OCI-LY3 (cell line): ENCODE results near the gene MTHFD1.

Source experiments
- H2AFZ ChIP-seq: fragments of 200-600, 300-600 bp; shearing (Covaris generic); 2 replicates; pipeline ENCODE4 v1.6.0; 2014; ENCODE audit warnings: antibody characterized with exemption, low read depth, low read length
- H3K27ac ChIP-seq: fragments of 200-600, 300-600 bp; sonication (generic); 2 replicates; pipeline ENCODE4 v1.5.1; 2014; ENCODE audit warnings: mild to moderate bottlenecking, low read length, moderate library complexity, mixed read lengths
- H3K27me3 ChIP-seq: fragments of 200-600, 300-600 bp; sonication (generic); 2 replicates; pipeline ENCODE4 v1.6.1; 2014; ENCODE audit warnings: low read depth, low read length, mixed read lengths
- H3K36me3 ChIP-seq: fragments of 200-600, 300-600 bp; sonication (generic); replicated peaks from 2 replicates; pipeline ENCODE3; 2014; ENCODE audit warnings: low read depth, low read length, mixed read lengths
- H3K4me1 ChIP-seq: fragments of 300-600, 200-600 bp; sonication (generic); 2 replicates; pipeline ENCODE4 v1.6.1; 2014; ENCODE audit warnings: low read length, mixed read lengths
- H3K4me2 ChIP-seq: fragments of 200-600, 300-600 bp; sonication (generic); 2 replicates; pipeline ENCODE4 v1.6.1; 2014; ENCODE audit warnings: low read length, mixed read lengths
- H3K4me3 ChIP-seq: fragments of 300-600, 200-600 bp; sonication (generic); 2 replicates; pipeline ENCODE4 v1.5.1; 2014; ENCODE audit warnings: antibody characterized with exemption, mild to moderate bottlenecking, low read length, moderate library complexity
- H3K79me2 ChIP-seq: fragments of 300-600, 200-600 bp; shearing (Covaris generic); 2 replicates; pipeline ENCODE4 v1.6.1; 2014; ENCODE audit warnings: mild to moderate bottlenecking, low read length, mixed read lengths
- H3K9ac ChIP-seq: fragments of 300-600, 200-600 bp; shearing (Covaris generic); 2 replicates; pipeline ENCODE4 v1.6.0; 2014; ENCODE audit warnings: mild to moderate bottlenecking, low read length, moderate library complexity
- H3K9me3 ChIP-seq: fragments of 200-600, 300-600 bp; shearing (Covaris generic); 2 replicates; pipeline ENCODE4 v1.6.1; 2014; ENCODE audit warnings: low read length, mixed read lengths; ENCODE audit not compliant: insufficient read depth
- H4K20me1 ChIP-seq: fragments of 200-600, 300-600 bp; sonication (generic); 2 replicates; pipeline ENCODE4 v1.6.1; 2016; ENCODE audit warnings: low read length, mixed read lengths; ENCODE audit not compliant: insufficient read depth
- CTCF ChIP-seq: fragments of 200-600, 300-600 bp; sonication (generic); IDR thresholded peaks from 2 replicates; pipeline ENCODE4 v1.5.1; 2014; ENCODE audit warnings: antibody characterized with exemption, low read length, low read depth
- EZH2phosphoT487 ChIP-seq: fragments of 200-600 bp; shearing (Covaris generic); IDR thresholded peaks from 2 replicates; pipeline ENCODE4 v1.6.1; 2018; ENCODE audit warnings: antibody characterized with exemption, mixed run types, low read depth

Gene MTHFD1

GRCh38 chr14:64474041-64474440, 85.9 kb downstream of the MTHFD1 start:
- no peaks in the 10 kb centered on the region for H3K27me3 ChIP-seq
- TF ChIP-seq CTCF (no peak), EZH2phosphoT487 (no peak)
- H2AFZ ChIP-seq: no peak overlapping the region

GRCh38 chr14:64474698-64475097, 86.5 kb downstream of the MTHFD1 start:
- Histone ChIP-seq H3K9me3 (no peaks in the 10 kb centered on the region), H3K27me3 (no peaks in the 10 kb centered on the region), H3K36me3 (no peaks in the 10 kb centered on the region), H3K9ac (no peak overlapping the region), H3K4me1 (peaks cover 14% of the 10 kb centered on the region), H2AFZ (no peak overlapping the region), H3K4me2 (no peak overlapping the region), H4K20me1 (no peaks in the 10 kb centered on the region), H3K4me3 (no peak overlapping the region), H3K27ac (no peak overlapping the region), H3K79me2 (no peaks in the 10 kb centered on the region)
- TF ChIP-seq CTCF: no peak
- no peak for TF ChIP-seq EZH2phosphoT487

More at GRCh38 chr14:64474041-64474440, 85.9 kb downstream of the MTHFD1 start:
- Histone ChIP-seq H3K4me1 (peaks cover 14% of the 10 kb centered on the region), H3K4me3 (no peak overlapping the region), H3K4me2 (peak overlapping the region; percentile 39), H4K20me1 (peaks cover 3% of the 10 kb centered on the region; the same call in 1 of the 2 replicates), H3K27ac (no peak overlapping the region), H3K9me3 (no peaks in the 10 kb centered on the region), H3K79me2 (no peaks in the 10 kb centered on the region), H3K36me3 (no peaks in the 10 kb centered on the region), H3K9ac (no peak overlapping the region)

- H3K9ac ChIP-seq: no peak overlapping the region
- H3K9me3 ChIP-seq: no peaks in the 10 kb centered on the region
- no peak overlapping the region for H3K4me3 ChIP-seq
- no peaks in the 10 kb centered on the region for H3K79me2 ChIP-seq
- H4K20me1 ChIP-seq: no peaks in the 10 kb centered on the region
- H3K4me2 ChIP-seq: no peak overlapping the region
- no peak overlapping the region for H3K27ac ChIP-seq
- no peak for TF ChIP-seq CTCF
- no peak for TF ChIP-seq EZH2phosphoT487
- H3K27me3 ChIP-seq: no peaks in the 10 kb centered on the region
- H2AFZ ChIP-seq: no peak overlapping the region
- H3K4me1 ChIP-seq: peaks cover 14% of the 10 kb centered on the region
- H3K36me3 ChIP-seq: no peaks in the 10 kb centered on the region
Measured at GRCh38 chr14:64475585-64476273, 87.6 kb downstream of the MTHFD1 start.

- Histone ChIP-seq H3K27ac (no peak overlapping the region), H3K9ac (no peak overlapping the region), H3K9me3 (no peaks in the 10 kb centered on the region), H3K4me2 (no peak overlapping the region), H3K79me2 (no peaks in the 10 kb centered on the region), H4K20me1 (no peaks in the 10 kb centered on the region), H3K27me3 (no peaks in the 10 kb centered on the region), H3K36me3 (no peaks in the 10 kb centered on the region), H3K4me3 (no peak overlapping the region), H3K4me1 (peaks cover 14% of the 10 kb centered on the region), H2AFZ (no peak overlapping the region)
- TF ChIP-seq EZH2phosphoT487 (no peak), CTCF (no peak)
Measured at GRCh38 chr14:64476438-64476837, 88.3 kb downstream of the MTHFD1 start.
